ENCODE results near the gene ZNF474. TPM values are rescaled to one million over a fixed set of nuclear protein-coding genes. Genes with fewer than 3 reads are reported as not detected.

ZNF474 gene
- total RNA-seq, 2 experiments from 2014 or later: not detected

DNA sequence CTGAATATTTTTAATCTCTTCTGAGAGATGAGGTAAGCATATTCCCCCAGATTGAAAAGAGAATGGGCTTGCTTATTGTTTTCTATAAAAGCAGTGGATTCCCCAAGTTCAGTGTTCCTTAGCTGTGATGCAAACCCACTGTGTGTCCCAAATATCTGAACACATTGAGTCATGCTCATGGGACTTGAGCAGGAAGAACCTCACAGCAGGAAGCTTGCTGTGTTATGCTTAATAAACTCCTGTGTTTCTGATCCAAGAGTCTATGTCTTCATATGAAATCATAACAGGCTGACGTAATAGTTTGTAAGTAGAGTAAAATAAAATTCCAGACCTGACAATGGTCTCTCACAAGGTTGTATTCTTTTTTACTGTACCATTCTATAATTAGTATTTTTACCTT lies 26.5 kb upstream of the ZNF474 start:
- POLR2A ChIA-PET: no interaction called here
- no peak overlapping the region for H3K27ac Mint-ChIP-seq
- H3K27me3 Mint-ChIP-seq: no peaks in the 10 kb centered on the region

DNA sequence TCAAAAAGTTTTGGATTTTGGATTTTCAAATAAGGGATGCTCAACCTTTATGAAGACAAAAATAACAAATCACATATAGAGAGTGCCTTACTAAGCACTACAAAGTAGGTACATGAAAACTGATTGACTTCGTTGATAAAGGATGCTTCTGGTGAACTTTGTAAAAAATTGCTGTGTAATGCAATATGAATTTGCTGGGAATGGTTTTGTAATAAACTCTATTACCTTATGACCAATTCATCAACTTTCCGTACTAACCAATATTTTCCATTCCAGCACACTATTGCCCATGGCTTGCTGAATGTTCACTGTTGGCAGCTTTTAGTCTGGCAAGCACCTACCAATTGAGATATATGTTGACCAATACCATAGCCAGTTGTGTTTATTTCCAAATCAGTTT lies 23.4 kb upstream of the ZNF474 start:
- Mint-ChIP-seq H3K36me3 (ENCODE audit: low read depth) (no peaks in the 10 kb centered on the region), H3K9me3 (no peaks in the 10 kb centered on the region), H3K4me3 (no peak overlapping the region), H3K27me3 (no peaks in the 10 kb centered on the region), H3K4me1 (no peaks in the 10 kb centered on the region), H3K27ac (no peak overlapping the region)
- DNase-seq: no peak
- ChIA-PET CTCF (no interaction called here), POLR2A (no interaction called here)

More for the DNA sequence above, 26.5 kb upstream of the ZNF474 start:
- DNase-seq: no peak
- Mint-ChIP-seq H3K4me3 (no peak overlapping the region), H3K4me1 (no peaks in the 10 kb centered on the region), H3K36me3 (ENCODE audit: low read depth) (no peaks in the 10 kb centered on the region), H3K9me3 (no peaks in the 10 kb centered on the region)
- CTCF ChIA-PET: no interaction called here

DNA sequence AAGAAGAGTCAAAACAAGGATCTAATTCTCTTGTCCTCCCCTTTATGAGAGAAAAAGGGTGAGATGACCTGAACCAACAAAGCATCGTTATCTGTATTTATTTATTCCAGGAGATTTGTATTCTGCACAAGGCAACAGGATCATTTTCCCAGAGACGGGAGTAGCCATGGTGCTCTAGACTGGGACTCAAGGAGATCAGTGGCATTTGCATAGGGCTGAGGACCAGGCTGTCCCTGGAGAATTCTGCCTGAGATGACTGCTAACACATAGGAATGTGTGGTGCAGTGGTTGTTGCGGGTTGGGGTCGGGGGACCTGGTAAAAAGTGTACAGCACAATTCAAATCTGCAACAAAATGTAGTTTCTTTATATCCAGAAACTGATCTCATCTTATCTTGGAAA lies 22.3 kb upstream of the ZNF474 start:
- no peak for DNase-seq
- Mint-ChIP-seq H3K27me3 (no peaks in the 10 kb centered on the region), H3K4me1 (no peaks in the 10 kb centered on the region), H3K9me3 (no peaks in the 10 kb centered on the region), H3K36me3 (ENCODE audit: low read depth) (no peaks in the 10 kb centered on the region), H3K4me3 (no peak overlapping the region), H3K27ac (no peak overlapping the region)
- POLR2A ChIA-PET: no interaction called here
- CTCF ChIA-PET: no interaction called here

DNA sequence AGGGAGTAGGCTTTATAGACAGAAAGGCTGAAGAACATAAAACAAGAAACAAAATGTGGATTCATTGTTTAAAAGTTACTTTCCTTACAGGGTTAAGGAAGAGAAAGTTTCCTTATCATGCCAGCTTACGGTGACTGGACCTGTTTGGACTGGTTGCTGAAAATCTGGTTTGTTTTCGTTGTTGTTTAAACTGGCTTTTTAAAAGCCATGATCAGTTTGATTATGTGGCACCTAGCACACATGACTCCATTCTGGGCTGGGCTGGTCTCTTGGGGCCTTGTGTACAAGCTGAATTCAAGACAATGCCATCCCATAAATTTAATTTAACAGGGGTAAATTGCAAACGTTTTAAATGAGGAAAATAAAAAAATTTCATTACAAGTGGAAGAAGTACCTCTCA lies 18.4 kb upstream of the ZNF474 start:
- Mint-ChIP-seq H3K9me3 (no peaks in the 10 kb centered on the region), H3K4me3 (no peak overlapping the region), H3K27ac (no peak overlapping the region), H3K4me1 (no peaks in the 10 kb centered on the region), H3K36me3 (ENCODE audit: low read depth) (no peaks in the 10 kb centered on the region), H3K27me3 (no peaks in the 10 kb centered on the region)
- CTCF ChIA-PET: no interaction called here
- POLR2A ChIA-PET: no interaction called here
- no peak for DNase-seq

DNA sequence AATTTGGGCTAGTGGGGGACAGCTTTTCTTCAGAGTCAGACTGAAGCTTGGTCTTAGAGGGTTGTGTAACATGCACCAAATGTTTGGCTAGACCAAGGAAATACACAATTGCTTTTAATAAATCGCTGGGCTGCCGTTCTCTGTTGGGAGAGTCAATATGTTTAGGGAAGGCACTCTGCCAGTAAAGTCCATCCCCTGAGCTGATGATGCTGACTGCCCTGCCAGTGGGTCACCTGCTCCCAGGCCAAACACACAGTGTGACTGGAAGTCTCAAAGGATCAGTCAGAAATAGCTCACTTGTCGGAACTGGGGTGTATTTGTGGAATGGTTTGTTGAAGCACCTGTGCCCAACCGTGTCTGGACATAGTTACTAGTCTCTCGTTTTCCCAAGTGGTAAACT lies 17.9 kb upstream of the ZNF474 start:
- H3K27me3 Mint-ChIP-seq: no peaks in the 10 kb centered on the region
- CTCF ChIA-PET: no interaction called here
- no peaks in the 10 kb centered on the region for H3K36me3 Mint-ChIP-seq (ENCODE audit: low read depth)
- H3K4me3 Mint-ChIP-seq: no peak overlapping the region
- no peaks in the 10 kb centered on the region for H3K9me3 Mint-ChIP-seq
- POLR2A ChIA-PET: no interaction called here
- no peak overlapping the region for H3K27ac Mint-ChIP-seq
- no peak for DNase-seq
- H3K4me1 Mint-ChIP-seq: no peaks in the 10 kb centered on the region

DNA sequence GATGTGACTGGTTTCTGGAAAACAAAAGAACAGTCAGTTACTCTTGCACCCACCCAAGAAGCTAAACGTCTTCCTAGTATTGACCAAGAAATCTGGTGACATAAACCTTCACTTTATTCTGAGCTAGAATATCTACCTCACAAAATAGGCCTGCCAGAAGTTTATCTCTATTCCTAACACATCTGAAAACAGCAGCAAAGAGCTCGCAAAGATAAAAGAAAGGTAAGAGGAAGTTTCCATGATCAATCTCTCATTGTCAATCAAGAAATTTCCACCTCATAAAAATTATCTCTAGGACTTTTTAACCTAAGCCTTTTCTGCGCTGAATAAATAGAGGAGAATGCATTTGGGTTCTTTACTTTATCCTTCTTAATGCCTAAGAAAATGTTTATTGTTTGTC lies 17.3 kb upstream of the ZNF474 start:
- H3K27ac Mint-ChIP-seq: no peak overlapping the region
- H3K27me3 Mint-ChIP-seq: no peaks in the 10 kb centered on the region
- no peaks in the 10 kb centered on the region for H3K36me3 Mint-ChIP-seq (ENCODE audit: low read depth)
- ChIA-PET CTCF (no interaction called here), POLR2A (no interaction called here)
- DNase-seq: no peak
- no peaks in the 10 kb centered on the region for H3K9me3 Mint-ChIP-seq
- H3K4me3 Mint-ChIP-seq: no peak overlapping the region
- no peaks in the 10 kb centered on the region for H3K4me1 Mint-ChIP-seq

DNA sequence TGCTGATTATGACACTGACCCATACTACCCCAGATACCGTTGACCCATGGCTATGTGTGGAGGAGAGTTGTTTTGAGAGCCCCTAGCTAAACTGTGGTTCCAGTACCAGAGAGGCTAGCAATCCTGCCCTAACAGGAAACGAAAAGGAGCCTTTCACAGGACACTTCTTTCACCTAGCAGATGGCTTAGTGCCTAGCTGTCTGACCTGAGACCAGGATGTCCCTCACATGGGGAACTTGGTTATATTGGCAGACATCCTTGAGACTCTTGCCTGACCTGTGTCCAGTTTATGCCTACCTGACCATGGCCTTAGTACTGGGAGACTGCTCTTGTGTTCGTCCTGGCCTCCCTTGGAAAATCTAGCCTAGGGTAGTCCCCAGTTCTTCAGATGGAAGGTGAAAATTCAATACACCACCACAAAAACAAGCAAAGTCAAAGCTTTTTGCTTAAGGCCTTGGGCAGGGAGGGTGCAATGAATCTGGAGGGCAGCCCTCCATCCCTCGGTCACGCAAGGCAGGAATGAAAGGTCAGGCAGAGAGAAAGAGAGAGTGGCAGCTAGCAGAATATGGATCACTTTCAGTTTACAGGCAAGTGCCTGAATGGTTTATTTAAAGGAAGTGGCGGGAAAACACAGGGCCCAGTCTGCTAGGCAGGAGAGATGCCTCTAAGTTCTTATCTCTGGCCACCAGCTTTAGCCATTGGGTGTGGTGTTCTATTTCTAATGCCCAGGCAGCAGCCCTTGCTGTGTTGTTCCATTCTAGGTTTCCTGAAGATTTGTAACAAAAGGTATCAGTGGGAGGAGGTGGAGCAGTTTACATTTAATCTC lies 16.4 kb upstream of the ZNF474 start:
- Mint-ChIP-seq H3K36me3 (ENCODE audit: low read depth) (no peaks in the 10 kb centered on the region), H3K27me3 (no peaks in the 10 kb centered on the region), H3K4me3 (no peak overlapping the region), H3K27ac (no peak overlapping the region), H3K4me1 (no peaks in the 10 kb centered on the region), H3K9me3 (no peaks in the 10 kb centered on the region)
- POLR2A ChIA-PET: no interaction called here
- CTCF ChIA-PET: no interaction called here
- DNase-seq: no peak

DNA sequence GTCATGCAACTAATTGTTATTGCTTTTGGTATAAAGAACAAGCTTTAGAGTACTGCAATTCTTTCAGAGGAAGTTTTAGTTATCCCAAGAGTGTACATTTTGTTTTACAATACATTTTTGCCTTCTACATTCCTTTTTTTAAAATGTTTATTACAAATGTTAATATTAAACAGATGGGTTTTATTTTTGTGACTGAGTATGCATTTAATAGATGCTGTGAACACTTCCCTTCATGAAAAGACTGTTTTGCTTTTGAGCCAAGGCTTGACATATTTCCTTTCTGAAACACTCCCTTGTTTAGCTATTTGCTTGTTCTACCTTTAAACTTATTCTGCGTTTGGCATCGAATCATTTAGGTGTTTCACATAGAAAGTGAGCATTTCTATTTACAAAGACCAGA lies 14.8 kb upstream of the ZNF474 start:
- no peak for DNase-seq
- Mint-ChIP-seq H3K27me3 (no peaks in the 10 kb centered on the region), H3K4me1 (no peaks in the 10 kb centered on the region), H3K27ac (no peak overlapping the region), H3K4me3 (no peak overlapping the region), H3K36me3 (ENCODE audit: low read depth) (no peaks in the 10 kb centered on the region), H3K9me3 (no peaks in the 10 kb centered on the region)
- CTCF ChIA-PET: no interaction called here
- POLR2A ChIA-PET: no interaction called here

DNA sequence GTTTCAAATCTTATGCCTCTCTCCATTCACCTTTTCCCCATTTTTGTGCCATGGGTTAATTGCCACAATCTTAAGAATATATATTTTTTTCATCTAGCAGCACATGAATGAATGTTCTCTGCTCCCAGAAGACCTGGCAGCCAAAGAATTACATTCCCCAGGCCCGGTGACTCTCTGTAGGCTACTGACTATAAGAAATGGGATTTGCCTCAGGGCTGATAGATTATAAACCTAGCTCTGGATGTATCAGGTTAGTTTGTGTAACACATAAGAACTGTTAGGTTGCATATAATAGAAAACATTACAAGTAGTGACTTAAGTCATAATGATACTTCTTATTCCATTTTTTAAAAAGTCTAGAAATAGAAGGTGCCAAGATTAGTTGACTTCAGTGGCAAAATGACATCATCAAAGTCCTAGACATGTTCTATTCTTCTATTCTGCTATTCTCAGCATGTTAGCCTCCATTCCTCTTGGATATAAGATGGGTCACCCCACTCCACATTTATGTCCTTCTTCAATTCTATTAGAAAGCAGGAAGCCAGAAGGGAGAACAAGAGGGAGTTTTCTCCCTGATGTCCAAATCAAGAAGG lies 10.9 kb upstream of the ZNF474 start:
- Mint-ChIP-seq H3K4me3 (no peak overlapping the region), H3K9me3 (no peaks in the 10 kb centered on the region), H3K36me3 (ENCODE audit: low read depth) (no peaks in the 10 kb centered on the region), H3K4me1 (no peaks in the 10 kb centered on the region), H3K27me3 (no peaks in the 10 kb centered on the region), H3K27ac (no peak overlapping the region)
- DNase-seq: no peak
- CTCF ChIA-PET: no interaction called here
- POLR2A ChIA-PET: no interaction called here

DNA sequence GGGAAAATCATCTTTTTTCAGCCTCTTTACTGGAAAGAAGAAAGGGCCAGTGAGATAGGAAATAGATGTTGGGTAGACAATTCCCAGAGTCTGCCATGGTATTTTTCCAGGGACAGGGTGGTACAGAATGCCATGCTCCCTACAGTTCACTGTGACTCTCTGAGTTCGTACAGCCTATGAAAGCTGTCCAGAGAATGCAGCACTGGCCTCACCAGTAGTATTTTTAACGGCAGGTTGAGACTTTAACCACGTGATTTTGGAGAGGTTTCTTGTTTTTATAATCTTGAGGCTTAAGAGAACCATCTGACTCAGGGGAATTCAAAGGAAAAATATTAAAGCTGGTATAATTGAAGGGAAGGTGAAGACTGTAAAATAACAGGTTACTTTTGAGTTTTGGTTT lies 10.1 kb upstream of the ZNF474 start:
- H3K27ac Mint-ChIP-seq: no peak overlapping the region
- no peak overlapping the region for H3K4me3 Mint-ChIP-seq
- no peak for DNase-seq
- H3K4me1 Mint-ChIP-seq: no peaks in the 10 kb centered on the region
- ChIA-PET POLR2A (no interaction called here), CTCF (no interaction called here)
- no peaks in the 10 kb centered on the region for H3K9me3 Mint-ChIP-seq
- H3K36me3 Mint-ChIP-seq (ENCODE audit: low read depth): no peaks in the 10 kb centered on the region
- H3K27me3 Mint-ChIP-seq: no peaks in the 10 kb centered on the region

DNA sequence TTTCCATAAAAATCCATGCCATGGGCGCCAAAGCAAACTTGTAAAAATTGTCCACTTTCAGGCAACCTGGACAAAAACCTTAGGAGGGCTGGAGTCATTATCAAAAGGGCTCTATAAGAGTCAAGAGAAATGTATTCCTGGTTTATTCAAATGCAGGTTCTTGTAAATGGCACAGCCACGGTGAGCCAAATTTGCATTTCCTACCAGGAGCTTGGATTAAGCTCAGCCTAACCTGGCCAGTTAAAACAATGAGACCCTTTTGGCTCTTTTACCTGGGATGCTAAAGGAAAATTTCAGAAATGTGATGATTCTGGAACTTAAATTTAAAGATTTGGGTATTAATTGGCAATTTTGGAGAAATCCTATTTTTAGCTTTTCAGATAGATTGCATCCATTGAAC lies 8.9 kb upstream of the ZNF474 start:
- POLR2A ChIA-PET: no interaction called here
- H3K27me3 Mint-ChIP-seq: no peaks in the 10 kb centered on the region
- H3K36me3 Mint-ChIP-seq (ENCODE audit: low read depth): no peaks in the 10 kb centered on the region
- CTCF ChIA-PET: no interaction called here
- H3K4me1 Mint-ChIP-seq: no peaks in the 10 kb centered on the region
- no peak overlapping the region for H3K4me3 Mint-ChIP-seq
- DNase-seq: no peak
- no peak overlapping the region for H3K27ac Mint-ChIP-seq
- no peaks in the 10 kb centered on the region for H3K9me3 Mint-ChIP-seq

DNA sequence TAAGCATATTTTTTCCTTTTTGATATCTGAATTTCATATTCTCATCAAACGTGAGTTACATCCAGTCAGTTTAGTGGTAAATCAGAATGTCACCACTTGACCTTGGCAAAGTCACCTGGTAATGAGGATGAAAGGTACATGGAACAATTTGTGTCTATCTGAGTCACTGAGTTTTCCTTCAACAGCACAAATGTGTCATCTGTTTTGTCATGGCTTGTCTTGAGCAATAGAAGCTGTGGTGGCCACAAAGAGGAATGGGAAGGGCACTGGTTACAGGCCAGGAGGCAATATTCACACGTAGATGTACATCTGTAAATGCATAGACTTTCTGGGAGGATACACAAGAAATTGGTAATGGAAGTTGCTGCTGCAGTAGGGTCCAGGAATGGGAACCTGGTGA lies 8.4 kb upstream of the ZNF474 start:
- Mint-ChIP-seq H3K27me3 (no peaks in the 10 kb centered on the region), H3K9me3 (no peaks in the 10 kb centered on the region), H3K27ac (no peak overlapping the region), H3K4me3 (no peak overlapping the region), H3K36me3 (ENCODE audit: low read depth) (no peaks in the 10 kb centered on the region), H3K4me1 (no peaks in the 10 kb centered on the region)
- POLR2A ChIA-PET: no interaction called here
- no peak for DNase-seq
- CTCF ChIA-PET: interaction anchor here (1.0 kb wide), 1 partner anchor 26 kb away, joined by 3 read pairs; no protein-coding TSS in a partner anchor

DNA sequence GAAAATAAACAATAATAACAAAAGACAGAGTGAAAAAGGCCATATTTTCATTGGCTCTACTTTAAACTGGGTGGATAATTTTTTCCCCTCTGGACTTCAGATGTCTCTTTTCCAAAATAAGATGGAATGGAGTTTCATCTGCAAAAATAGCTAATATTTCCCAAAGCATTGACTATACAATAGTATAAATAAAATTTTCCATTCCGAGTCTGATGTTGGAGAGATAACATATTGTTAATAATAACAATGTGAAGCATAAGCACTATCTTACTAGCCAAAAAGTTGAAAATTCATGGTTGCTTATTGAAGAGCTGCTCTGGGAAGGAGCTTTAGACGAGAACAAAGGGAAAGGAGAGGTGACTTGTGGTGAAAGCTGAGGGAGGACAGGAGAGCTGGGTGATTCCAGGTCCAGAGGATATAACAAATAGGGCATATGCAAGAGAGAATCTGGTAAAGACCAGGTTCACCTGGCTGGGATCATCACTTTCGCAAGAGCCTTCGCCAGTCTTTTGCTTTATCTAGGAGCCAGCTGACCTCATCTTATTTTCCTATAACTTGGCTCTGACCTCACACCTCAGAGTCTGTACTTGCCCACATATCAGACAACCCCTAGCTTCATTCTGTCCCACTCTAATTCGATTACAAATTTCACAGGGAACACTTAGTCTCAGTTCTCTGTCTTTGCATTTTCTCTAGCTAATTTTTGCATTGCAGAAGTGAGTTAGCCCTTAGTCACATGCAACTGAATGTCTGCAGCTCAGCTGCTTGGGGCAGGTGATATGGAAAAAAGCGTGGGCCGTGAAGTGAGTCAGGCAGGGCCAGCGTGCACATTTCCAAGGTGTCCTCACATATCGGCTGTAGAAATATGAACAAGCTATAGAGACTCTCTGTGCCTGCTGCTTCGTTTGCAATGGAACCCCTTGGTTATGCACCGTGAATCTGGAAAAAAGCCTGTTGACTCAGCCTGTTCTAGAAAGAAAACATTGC lies 7.6 kb upstream of the ZNF474 start:
- H3K36me3 Mint-ChIP-seq (ENCODE audit: low read depth): no peaks in the 10 kb centered on the region
- H3K4me1 Mint-ChIP-seq: no peaks in the 10 kb centered on the region
- H3K27me3 Mint-ChIP-seq: no peaks in the 10 kb centered on the region
- DNase-seq: no peak
- H3K4me3 Mint-ChIP-seq: no peak overlapping the region
- no peaks in the 10 kb centered on the region for H3K9me3 Mint-ChIP-seq
- CTCF ChIA-PET: interaction anchor here (1.0 kb wide), 1 partner anchor 26 kb away, joined by 3 read pairs; no protein-coding TSS in a partner anchor
- POLR2A ChIA-PET: no interaction called here
- H3K27ac Mint-ChIP-seq: no peak overlapping the region
